IMR-90 (cell line): ENCODE data around the gene KIAA0513. TPM values are rescaled to one million over a fixed set of nuclear protein-coding genes. Genes with fewer than 3 reads are reported as not detected.

Experiments
- ATAC-seq: fragments of 200-7000 bp; cut with Tn5 transposase; 2 replicates; pipeline ENCODE4 v1.9.1; 2020; ENCODE audit warnings: low read depth, mild to moderate bottlenecking, moderate library complexity
- BruUV-seq: library from RNA; stranded (reverse); fragments of 400-500 nt; replicated peaks from 2 replicates; lab custom pipeline; 2021; lab: Mats Ljungman, UMichigan
- CTCF ChIA-PET: fragments of 300-600 bp; formaldehyde crosslinking; extraction: SDS; loops from one replicate; lab custom pipeline; 2021; ENCODE audit warnings: antibody characterized with exemption; lab: Yijun Ruan, JAX
- POLR2A ChIA-PET: fragments of 300-600 bp; sonication (Branson Sonifier 250); formaldehyde crosslinking; loops from one replicate; lab custom pipeline; 2022; ENCODE audit warnings: antibody characterized with exemption; ENCODE audit not compliant: unreplicated experiment; lab: Charles Lee
- DNase-seq: peaks from one replicate; pipeline ENCODE4 v3.0.0; 2013
- H2AFZ ChIP-seq: replicated peaks from 2 replicates; pipeline ENCODE3; 2013; ENCODE audit warnings: low read length, mild to moderate bottlenecking; ENCODE audit not compliant: poor library complexity
- H2AK5ac ChIP-seq: 2 replicates; pipeline ENCODE4 v1.6.1; 2013; ENCODE audit warnings: low read depth, low read length, inconsistent platforms
- H2AK9ac ChIP-seq: replicated peaks from 2 replicates; pipeline ENCODE3; 2013; ENCODE audit warnings: mild to moderate bottlenecking, low read depth, low read length, moderate library complexity; ENCODE audit not compliant: poor library complexity
- H2BK120ac ChIP-seq: 2 replicates; pipeline ENCODE4 v1.6.1; 2013; ENCODE audit warnings: low read depth, low read length, inconsistent platforms
- H2BK15ac ChIP-seq: 3 replicates; pipeline ENCODE4 v1.6.1; 2013; ENCODE audit warnings: low read depth, low read length, inconsistent platforms
- H2BK20ac ChIP-seq: 2 replicates; pipeline ENCODE4 v1.6.1; 2013; ENCODE audit warnings: low read depth, mild to moderate bottlenecking, inconsistent platforms, low read length, moderate library complexity
- H2BK5ac ChIP-seq: 2 replicates; pipeline ENCODE4 v1.6.1; 2013; ENCODE audit warnings: mild to moderate bottlenecking, low read depth, low read length, inconsistent platforms; ENCODE audit not compliant: poor library complexity, severe bottlenecking
- H3K14ac ChIP-seq: replicated peaks from 2 replicates; pipeline ENCODE4 v1.6.1; 2013; ENCODE audit warnings: low read depth, low read length, inconsistent platforms
- H3K18ac ChIP-seq: 2 replicates; pipeline ENCODE4 v1.6.1; 2013; ENCODE audit warnings: low read depth, low read length, control low read depth
- H3K23ac ChIP-seq: 2 replicates; pipeline ENCODE4 v1.6.1; 2013; ENCODE audit warnings: low read depth, low read length, inconsistent platforms
- H3K27ac ChIP-seq: 2 replicates; pipeline ENCODE4 v1.5.1; 2013; ENCODE audit warnings: mild to moderate bottlenecking, control low read depth, low read length; ENCODE audit not compliant: insufficient read depth
- H3K27me3 ChIP-seq: 2 replicates; pipeline ENCODE4 v1.6.1; 2013; ENCODE audit warnings: low read length; ENCODE audit not compliant: control insufficient read depth, insufficient read depth
- H3K36me3 ChIP-seq: 2 replicates; pipeline ENCODE4 v1.6.1; 2013; ENCODE audit warnings: low read length, mixed read lengths; ENCODE audit not compliant: control insufficient read depth, insufficient read depth
- H3K4ac ChIP-seq: 2 replicates; pipeline ENCODE4 v1.6.1; 2013; ENCODE audit warnings: low read depth, low read length, inconsistent platforms
- H3K4me1 ChIP-seq: 2 replicates; pipeline ENCODE4 v1.6.1; 2013; ENCODE audit warnings: low read length, mixed read lengths; ENCODE audit not compliant: control insufficient read depth, insufficient read depth
- H3K4me2 ChIP-seq: 2 replicates; pipeline ENCODE4 v1.6.1; 2013; ENCODE audit warnings: low read depth, mild to moderate bottlenecking, control low read depth, low read length, moderate library complexity
- H3K4me3 ChIP-seq: 2 replicates; pipeline ENCODE4 v1.5.1; 2013; ENCODE audit warnings: low read depth, mild to moderate bottlenecking, control low read depth, low read length, moderate library complexity; ENCODE audit not compliant: insufficient read depth
- H3K56ac ChIP-seq: 2 replicates; pipeline ENCODE4 v1.6.1; 2013; ENCODE audit warnings: low read length, inconsistent platforms; ENCODE audit not compliant: insufficient read depth; ENCODE audit errors: extremely low read depth
- H3K79me1 ChIP-seq, 2 experiments: 2 replicates each; pipeline ENCODE4 v1.6.1; 2013; ENCODE audit warnings: low read length in 2 of 2, inconsistent platforms in 1 of 2, low read depth in 1 of 2
- H3K9ac ChIP-seq: 2 replicates; pipeline ENCODE4 v1.6.1; 2013; ENCODE audit warnings: low read depth, low read length, control low read depth
- H3K9me1 ChIP-seq: 2 replicates; pipeline ENCODE4 v1.6.1; 2013; ENCODE audit warnings: low read length, inconsistent platforms; ENCODE audit not compliant: insufficient read depth
- H3K9me3 ChIP-seq: 2 replicates; pipeline ENCODE4 v1.6.1; 2013; ENCODE audit warnings: low read length; ENCODE audit not compliant: control insufficient read depth, insufficient read depth
- H4K20me1 ChIP-seq: 2 replicates; pipeline ENCODE4 v1.6.1; 2013; ENCODE audit warnings: low read length, inconsistent platforms; ENCODE audit not compliant: insufficient read depth
- H4K5ac ChIP-seq: 2 replicates; pipeline ENCODE4 v1.6.1; 2013; ENCODE audit warnings: mild to moderate bottlenecking, low read depth, low read length, control low read depth
- H4K8ac ChIP-seq, 2 experiments: 2 replicates each; pipeline ENCODE4 v1.6.1; 2013; ENCODE audit warnings: low read depth in 2 of 2, low read length in 2 of 2, control low read depth in 1 of 2, inconsistent platforms in 1 of 2
- H4K91ac ChIP-seq: 2 replicates; pipeline ENCODE4 v1.6.1; 2013; ENCODE audit warnings: low read depth, low read length, inconsistent platforms; ENCODE audit not compliant: insufficient read depth
- BHLHE40 ChIP-seq: fragments of 150-350 bp; IDR thresholded peaks from 2 replicates; pipeline ENCODE4 v1.6.1; 2016; ENCODE audit warnings: mild to moderate bottlenecking, low read depth, low read length
- CEBPB ChIP-seq: IDR thresholded peaks from 2 replicates; pipeline ENCODE4 v1.6.1; 2012; ENCODE audit warnings: low read depth, low read length, improper control_type of control experiment
- CHD1 ChIP-seq: IDR thresholded peaks from 2 replicates; pipeline ENCODE4 v1.6.1; 2012; ENCODE audit warnings: low read depth, low read length, improper control_type of control experiment
- FOS ChIP-seq: fragments of 150-350 bp; IDR thresholded peaks from 2 replicates; pipeline ENCODE4 v1.6.1; 2016; ENCODE audit warnings: low read depth, low read length
- MAFK ChIP-seq: IDR thresholded peaks from 2 replicates; pipeline ENCODE4 v1.6.1; 2012; ENCODE audit warnings: low read depth, low read length, improper control_type of control experiment
- MAZ ChIP-seq: IDR thresholded peaks from 2 replicates; pipeline ENCODE4 v1.6.1; 2012; ENCODE audit warnings: low read depth, mild to moderate bottlenecking, low read length, improper control_type of control experiment, moderate library complexity, borderline replicate concordance
- MXI1 ChIP-seq: IDR thresholded peaks from 2 replicates; pipeline ENCODE4 v1.6.1; 2012; ENCODE audit warnings: low read depth, mild to moderate bottlenecking, low read length, moderate library complexity, borderline replicate concordance
- NFE2L2 ChIP-seq: fragments of 150-350 bp; IDR thresholded peaks from 2 replicates; pipeline ENCODE4 v1.6.1; 2016; ENCODE audit warnings: low read depth, mild to moderate bottlenecking, low read length
- POLR2A ChIP-seq: IDR thresholded peaks from 2 replicates; pipeline ENCODE4 v1.6.1; 2012; ENCODE audit warnings: mild to moderate bottlenecking, low read depth, low read length
- SMC3 ChIP-seq: fragments of 150-350 bp; IDR thresholded peaks from 2 replicates; pipeline ENCODE4 v1.6.1; 2016; ENCODE audit warnings: low read depth, mild to moderate bottlenecking, antibody characterized with exemption, low read length, moderate library complexity
- WGBS, 2 experiments: methylation state at CpG; one replicate each; pipeline versions ENCODE4 v1.1.5 to v1.1.7; 2013; ENCODE audit warnings: missing lambda C conversion rate in 2 of 2; ENCODE audit not compliant: insufficient read length in 1 of 2; ENCODE audit errors: extremely low coverage in 2 of 2; 5-methylcytosine and 5-hydroxymethylcytosine counted together
- dilution Hi-C: fragments of 300-500 bp; cut with HindIII; formaldehyde crosslinking; loops from one replicate; pipeline ENCODE4 v1.14.3; 2018; ENCODE audit warnings: low sequenced_read_pairs; ENCODE audit not compliant: unreplicated experiment
- in situ Hi-C: fragments of 300-500 bp; cut with MboI; formaldehyde crosslinking; loops from 3 replicates; pipeline ENCODE4 v1.14.3; 2019; ENCODE audit warnings: low sequenced_read_pairs, inconsistent platforms, mixed read lengths
- intact Hi-C: fragments of 100-400 bp; cut with micrococcal nuclease; formaldehyde crosslinking; loops from 2 replicates; pipeline ENCODE4 v1.10.0; 2022
- polyA plus RNA-seq, 3 experiments: library from polyadenylated mRNA; depleted of rRNA; stranded (reverse); fragments of >200 nt; gene quantifications; 2 replicates each; pipeline ENCODE4 v1.2.3, GENCODE V29; 2012; ENCODE audit warnings: low replicate concordance in 1 of 3
- total RNA-seq: library from RNA; depleted of rRNA; stranded (reverse); fragments of >200 nt; gene quantifications from 2 replicates; pipeline ENCODE4 v1.2.3, GENCODE V29; 2012
- TF ChIP-seq, protein P1 (sequence below): fragments of 150-350 bp; IDR thresholded peaks from 2 replicates; pipeline ENCODE4 v1.6.1; 2017; ENCODE audit warnings: mild to moderate bottlenecking, antibody characterized with exemption, low read length, low read depth
- TF ChIP-seq, protein P2 (sequence below): conservative IDR thresholded peaks from 2 replicates; pipeline ENCODE4 v1.5.1; 2012; ENCODE audit warnings: mild to moderate bottlenecking, low read depth, low read length, improper control_type of control experiment
- TF ChIP-seq, protein P3 (sequence below): fragments of 150-350 bp; IDR thresholded peaks from 2 replicates; pipeline ENCODE4 v1.6.1; 2016; ENCODE audit warnings: low read depth, mild to moderate bottlenecking, low read length, moderate library complexity, borderline replicate concordance

KIAA0513 gene
- total and polyA plus RNA-seq, 2 of the 4 experiments (the other 2 are of a cell fraction): 9.5 TPM

DNA sequence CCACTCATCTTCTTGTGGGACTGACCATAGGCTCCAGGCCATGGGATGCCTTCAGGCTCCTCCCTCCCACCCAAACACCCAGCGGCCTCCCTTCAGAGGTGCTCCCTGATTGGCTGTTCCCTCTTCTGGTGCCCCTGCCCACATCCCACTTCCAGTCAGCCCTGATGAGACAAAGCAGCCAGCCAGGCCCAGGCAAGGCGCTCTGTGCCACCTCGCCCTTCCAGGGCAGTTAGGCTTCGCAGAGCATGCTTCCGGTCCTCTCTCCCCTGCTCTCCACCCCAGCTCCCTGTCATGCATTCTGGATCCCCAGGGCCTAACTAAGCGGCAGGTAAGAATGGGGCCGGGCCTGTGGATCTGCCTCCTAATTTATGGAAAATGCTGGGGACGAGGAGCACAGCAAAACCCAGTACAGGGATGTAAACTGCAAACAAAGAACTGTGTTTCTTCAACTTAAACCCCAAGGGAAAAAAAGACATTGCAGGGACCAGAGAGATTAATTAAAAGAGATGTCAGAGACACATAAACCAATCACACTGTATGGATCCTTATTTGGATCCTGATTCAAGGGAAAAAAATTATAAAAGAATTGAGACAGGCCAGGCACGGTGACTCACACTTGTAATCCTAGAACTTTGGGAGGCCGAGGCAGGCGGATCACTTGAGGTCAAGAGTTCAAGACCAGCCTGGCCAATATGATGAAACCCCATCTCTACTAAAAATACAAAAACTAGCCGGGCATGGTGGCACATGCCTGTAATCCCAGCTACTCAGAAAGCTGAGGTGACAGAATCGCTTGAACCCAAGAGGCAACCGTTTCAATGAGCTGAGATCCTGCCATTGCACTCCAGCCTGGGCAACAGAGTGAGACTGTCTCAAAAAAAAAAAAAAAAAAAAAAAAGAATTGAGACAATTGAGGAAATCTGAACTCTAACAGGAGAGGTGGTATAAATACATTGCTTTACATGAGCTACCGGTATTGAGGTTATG is 42.2 kb upstream of the KIAA0513 start:
- peaks cover 62% of the 10 kb centered on the region for H3K36me3 ChIP-seq
- 50% methylated on average over 2 of the region's 15 CpGs; no CpG with 5 or more reads in 1 of the 2 experiments for WGBS, 2 experiments
- H3K14ac ChIP-seq: peak overlapping the region; percentile 98
- H3K4me3 ChIP-seq: no peak overlapping the region
- H3K9me1 ChIP-seq: peaks cover 47% of the 10 kb centered on the region
- H2AK5ac ChIP-seq: peak overlapping the region; percentile 100
- H3K27me3 ChIP-seq: no peaks in the 10 kb centered on the region
- intact Hi-C loops: no loop called here
- peak overlapping the region; percentile 99 for H2AK9ac ChIP-seq
- H4K5ac ChIP-seq: peak overlapping the region; percentile 96
- peaks cover 27% of the 10 kb centered on the region for H3K4me1 ChIP-seq
- POLR2A ChIA-PET: no interaction called here
- H3K9me3 ChIP-seq: no peaks in the 10 kb centered on the region
- peak overlapping the region; percentile 96 for H3K23ac ChIP-seq
- peak overlapping the region; percentile 100 for H3K4ac ChIP-seq
- H3K27ac ChIP-seq: peak overlapping the region; percentile 99
- peak overlapping the region; percentile 16 for H3K4me2 ChIP-seq
- H2BK120ac ChIP-seq: peak overlapping the region; percentile 96
- BruUV-seq: no TSS peak
- in situ Hi-C loops: no loop called here
- ATAC-seq (peak; percentile 91), DNase-seq (peak; percentile 93)
- H2BK5ac ChIP-seq: peak overlapping the region; percentile 99
- peak overlapping the region; percentile 81 for H3K56ac ChIP-seq
- CTCF ChIA-PET: interaction anchor here (0.7 kb wide), 1 partner anchor 9 kb away, joined by 3 read pairs; no protein-coding TSS in a partner anchor
- H3K18ac ChIP-seq: peak overlapping the region; percentile 99
- peaks cover 54 to 88% of the 10 kb centered on the region in 2 experiments for H3K79me1 ChIP-seq
- no peaks in the 10 kb centered on the region for H4K20me1 ChIP-seq
- dilution Hi-C loops: no loop called here
- H2AFZ ChIP-seq: peak overlapping the region; percentile 74
- H2BK20ac ChIP-seq: peak overlapping the region; percentile 98
- peak overlapping the region; percentile 99 for H2BK15ac ChIP-seq
- peak overlapping the region; percentile 99 for H4K91ac ChIP-seq
- H4K8ac ChIP-seq: peak overlapping the region; percentile 97 to 98
- peak overlapping the region; percentile 71 for H3K9ac ChIP-seq
- TF ChIP-seq CHD1 (no peak), MAFK (no peak), MAZ (no peak), SMC3 (no peak), NFE2L2 (no peak), CEBPB (peak; percentile 29; the same call in 1 of the 2 replicates), MXI1 (no peak), POLR2A (no peak), FOS (peak; percentile 78; the same call in 1 of the 2 replicates), BHLHE40 (peak; percentile 56)
- TF ChIP-seq, protein P1, sequence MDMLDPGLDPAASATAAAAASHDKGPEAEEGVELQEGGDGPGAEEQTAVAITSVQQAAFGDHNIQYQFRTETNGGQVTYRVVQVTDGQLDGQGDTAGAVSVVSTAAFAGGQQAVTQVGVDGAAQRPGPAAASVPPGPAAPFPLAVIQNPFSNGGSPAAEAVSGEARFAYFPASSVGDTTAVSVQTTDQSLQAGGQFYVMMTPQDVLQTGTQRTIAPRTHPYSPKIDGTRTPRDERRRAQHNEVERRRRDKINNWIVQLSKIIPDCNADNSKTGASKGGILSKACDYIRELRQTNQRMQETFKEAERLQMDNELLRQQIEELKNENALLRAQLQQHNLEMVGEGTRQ: no peak
- TF ChIP-seq, protein P2, sequence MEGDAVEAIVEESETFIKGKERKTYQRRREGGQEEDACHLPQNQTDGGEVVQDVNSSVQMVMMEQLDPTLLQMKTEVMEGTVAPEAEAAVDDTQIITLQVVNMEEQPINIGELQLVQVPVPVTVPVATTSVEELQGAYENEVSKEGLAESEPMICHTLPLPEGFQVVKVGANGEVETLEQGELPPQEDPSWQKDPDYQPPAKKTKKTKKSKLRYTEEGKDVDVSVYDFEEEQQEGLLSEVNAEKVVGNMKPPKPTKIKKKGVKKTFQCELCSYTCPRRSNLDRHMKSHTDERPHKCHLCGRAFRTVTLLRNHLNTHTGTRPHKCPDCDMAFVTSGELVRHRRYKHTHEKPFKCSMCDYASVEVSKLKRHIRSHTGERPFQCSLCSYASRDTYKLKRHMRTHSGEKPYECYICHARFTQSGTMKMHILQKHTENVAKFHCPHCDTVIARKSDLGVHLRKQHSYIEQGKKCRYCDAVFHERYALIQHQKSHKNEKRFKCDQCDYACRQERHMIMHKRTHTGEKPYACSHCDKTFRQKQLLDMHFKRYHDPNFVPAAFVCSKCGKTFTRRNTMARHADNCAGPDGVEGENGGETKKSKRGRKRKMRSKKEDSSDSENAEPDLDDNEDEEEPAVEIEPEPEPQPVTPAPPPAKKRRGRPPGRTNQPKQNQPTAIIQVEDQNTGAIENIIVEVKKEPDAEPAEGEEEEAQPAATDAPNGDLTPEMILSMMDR: no peak
- TF ChIP-seq, protein P3, sequence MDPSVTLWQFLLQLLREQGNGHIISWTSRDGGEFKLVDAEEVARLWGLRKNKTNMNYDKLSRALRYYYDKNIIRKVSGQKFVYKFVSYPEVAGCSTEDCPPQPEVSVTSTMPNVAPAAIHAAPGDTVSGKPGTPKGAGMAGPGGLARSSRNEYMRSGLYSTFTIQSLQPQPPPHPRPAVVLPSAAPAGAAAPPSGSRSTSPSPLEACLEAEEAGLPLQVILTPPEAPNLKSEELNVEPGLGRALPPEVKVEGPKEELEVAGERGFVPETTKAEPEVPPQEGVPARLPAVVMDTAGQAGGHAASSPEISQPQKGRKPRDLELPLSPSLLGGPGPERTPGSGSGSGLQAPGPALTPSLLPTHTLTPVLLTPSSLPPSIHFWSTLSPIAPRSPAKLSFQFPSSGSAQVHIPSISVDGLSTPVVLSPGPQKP: no peak
